Karpas-422 (cell line): Measurements from ENCODE around the gene THOC2. TPM values are rescaled to one million over a fixed set of nuclear protein-coding genes. Genes with fewer than 3 reads are reported as not detected.
"Not testable (repeated sequence)": the region's sequence is repeated elsewhere in the genome, so short reads cannot be mapped to it uniquely, and the experiment has no call there.

Source experiments
- DNase-seq: peaks from one replicate; pipeline ENCODE4 v3.0.0-alpha.2; 2015
- H2AFZ ChIP-seq: fragments of 200-600 bp; sonication (generic); 2 replicates; pipeline ENCODE4 v1.6.1; 2014; ENCODE audit warnings: antibody characterized with exemption, low read length, mixed read lengths
- H3K27ac ChIP-seq: fragments of 200-600 bp; sonication (generic); 2 replicates; pipeline ENCODE4 v1.5.1; 2014; ENCODE audit warnings: mild to moderate bottlenecking, low read length, moderate library complexity
- H3K27me3 ChIP-seq: fragments of 200-600 bp; sonication (generic); 2 replicates; pipeline ENCODE4 v1.6.1; 2014; ENCODE audit warnings: low read length, mixed read lengths
- H3K36me3 ChIP-seq: fragments of 200-600 bp; sonication (generic); 2 replicates; pipeline ENCODE4 v1.6.1; 2014; ENCODE audit warnings: low read length, mixed read lengths; ENCODE audit not compliant: insufficient read depth
- H3K4me1 ChIP-seq: fragments of 200-600 bp; sonication (generic); 2 replicates; pipeline ENCODE4 v1.6.1; 2014; ENCODE audit warnings: mild to moderate bottlenecking, low read length, mixed read lengths
- H3K4me2 ChIP-seq: fragments of 200-600 bp; sonication (generic); 2 replicates; pipeline ENCODE4 v1.6.1; 2014; ENCODE audit warnings: low read length, low read depth, mild to moderate bottlenecking; ENCODE audit not compliant: poor library complexity, severe bottlenecking
- H3K4me3 ChIP-seq: fragments of 200-600 bp; sonication (generic); 2 replicates; pipeline ENCODE4 v1.5.1; 2014; ENCODE audit warnings: mild to moderate bottlenecking, antibody characterized with exemption, low read length, mixed read lengths
- H3K79me2 ChIP-seq: fragments of 200-600 bp; sonication (generic); 2 replicates; pipeline ENCODE4 v1.6.1; 2014; ENCODE audit warnings: mild to moderate bottlenecking, low read length, mixed read lengths
- H3K9ac ChIP-seq: fragments of 200-600 bp; sonication (generic); 2 replicates; pipeline ENCODE4 v1.6.0; 2014; ENCODE audit warnings: low read length
- H3K9me2 ChIP-seq: fragments of 200-600 bp; sonication (generic), shearing (Covaris generic); replicated peaks from 2 replicates; pipeline ENCODE4 v1.6.0; 2014; ENCODE audit warnings: mild to moderate bottlenecking, low read length, moderate library complexity; ENCODE audit not compliant: insufficient read depth
- H3K9me3 ChIP-seq: fragments of 300-700, 200-600 bp; sonication (generic); 2 replicates; pipeline ENCODE4 v1.6.1; 2014; ENCODE audit warnings: low read length, mixed read lengths
- H4K20me1 ChIP-seq: fragments of 200-600 bp; sonication (generic); 2 replicates; pipeline ENCODE4 v1.6.1; 2014; ENCODE audit warnings: mild to moderate bottlenecking, antibody characterized with exemption, low read length, low read depth; ENCODE audit not compliant: insufficient read depth
- total RNA-seq: library from RNA; depleted of rRNA; stranded (reverse); fragments of >200 nt; shearing (Covaris generic); gene quantifications from 2 replicates; pipeline ENCODE4 v1.2.3, GENCODE V29; 2014; ENCODE audit warnings: low replicate concordance

The THOC2 gene
- total RNA-seq, 1 experiment from 2014 or later = 136 TPM

- H3K9ac ChIP-seq = no peak overlapping the region
- H3K36me3 ChIP-seq = no peaks in the 10 kb centered on the region
- no peaks in the 10 kb centered on the region for H4K20me1 ChIP-seq
- no peaks in the 10 kb centered on the region for H3K79me2 ChIP-seq
- H3K27me3 ChIP-seq = no peaks in the 10 kb centered on the region
- H2AFZ ChIP-seq = no peak overlapping the region
- no peak overlapping the region for H3K4me3 ChIP-seq
- H3K4me2 ChIP-seq = no peak overlapping the region
- DNase-seq = no peak
- H3K4me1 ChIP-seq = peaks cover 13% of the 10 kb centered on the region
- no peaks in the 10 kb centered on the region for H3K9me3 ChIP-seq
- H3K27ac ChIP-seq = no peak overlapping the region
- H3K9me2 ChIP-seq = no peaks in the 10 kb centered on the region
These were observed 152.1 kb downstream of the THOC2 start for GRCh38 chrX:123580792-123581191.

GRCh38 chrX:123574027-123574426 lies 158.8 kb downstream of the THOC2 start:
- H2AFZ ChIP-seq, H3K36me3 ChIP-seq, H3K9me2 ChIP-seq, H3K27me3 ChIP-seq, H3K4me1 ChIP-seq, H3K4me3 ChIP-seq, H3K9me3 ChIP-seq, H4K20me1 ChIP-seq, H3K79me2 ChIP-seq, H3K4me2 ChIP-seq, H3K27ac ChIP-seq, H3K9ac ChIP-seq, DNase-seq: not testable (repeated sequence)

- Histone ChIP-seq H3K4me1 (no peaks in the 10 kb centered on the region), H3K4me3 (no peak overlapping the region)
- DNase-seq = no peak
These were observed 162.8 kb downstream of the THOC2 start for GRCh38 chrX:123570011-123570590.

GRCh38 chrX:123563167-123563566 lies 169.7 kb downstream of the THOC2 start:
- Histone ChIP-seq H3K4me1 (no peaks in the 10 kb centered on the region), H3K79me2 (no peaks in the 10 kb centered on the region), H3K9me3 (no peaks in the 10 kb centered on the region), H3K27me3 (no peaks in the 10 kb centered on the region), H3K9me2 (no peaks in the 10 kb centered on the region), H3K9ac (no peak overlapping the region), H2AFZ (no peak overlapping the region), H3K4me3 (no peak overlapping the region), H3K27ac (no peak overlapping the region), H4K20me1 (no peaks in the 10 kb centered on the region), H3K4me2 (no peak overlapping the region), H3K36me3 (no peaks in the 10 kb centered on the region)
- no peak for DNase-seq

More at GRCh38 chrX:123570011-123570590, 162.8 kb downstream of the THOC2 start:
- no peaks in the 10 kb centered on the region for H3K9me2 ChIP-seq
- H3K79me2 ChIP-seq = no peaks in the 10 kb centered on the region
- no peak overlapping the region for H3K9ac ChIP-seq
- no peak overlapping the region for H3K27ac ChIP-seq
- H3K27me3 ChIP-seq = no peaks in the 10 kb centered on the region
- H4K20me1 ChIP-seq = no peaks in the 10 kb centered on the region
- no peak overlapping the region for H2AFZ ChIP-seq
- H3K9me3 ChIP-seq = no peaks in the 10 kb centered on the region
- H3K4me2 ChIP-seq = no peak overlapping the region
- H3K36me3 ChIP-seq = no peaks in the 10 kb centered on the region

- H2AFZ ChIP-seq = no peak overlapping the region
- H3K4me2 ChIP-seq = no peak overlapping the region
- no peak overlapping the region for H3K9ac ChIP-seq
- no peaks in the 10 kb centered on the region for H3K9me2 ChIP-seq
- H3K27me3 ChIP-seq = no peaks in the 10 kb centered on the region
- DNase-seq = no peak
- no peak overlapping the region for H3K27ac ChIP-seq
- H3K79me2 ChIP-seq = no peaks in the 10 kb centered on the region
- no peaks in the 10 kb centered on the region for H3K36me3 ChIP-seq
- H3K9me3 ChIP-seq = no peaks in the 10 kb centered on the region
- H3K4me1 ChIP-seq = no peaks in the 10 kb centered on the region
- H3K4me3 ChIP-seq = no peak overlapping the region
- no peaks in the 10 kb centered on the region for H4K20me1 ChIP-seq
These were observed 170.3 kb downstream of the THOC2 start for GRCh38 chrX:123562342-123563146.

GRCh38 chrX:123561439-123562215 lies 171.2 kb downstream of the THOC2 start:
- Histone ChIP-seq H3K4me2 (no peak overlapping the region), H3K27me3 (no peaks in the 10 kb centered on the region), H3K4me3 (no peak overlapping the region), H3K4me1 (no peaks in the 10 kb centered on the region), H2AFZ (no peak overlapping the region), H3K9me2 (no peaks in the 10 kb centered on the region), H4K20me1 (no peaks in the 10 kb centered on the region), H3K9ac (no peak overlapping the region), H3K36me3 (no peaks in the 10 kb centered on the region), H3K27ac (no peak overlapping the region), H3K9me3 (no peaks in the 10 kb centered on the region), H3K79me2 (no peaks in the 10 kb centered on the region)
- no peak for DNase-seq

- Histone ChIP-seq H3K27me3 (no peaks in the 10 kb centered on the region), H3K27ac (no peak overlapping the region), H3K4me1 (no peaks in the 10 kb centered on the region), H3K4me3 (no peak overlapping the region), H2AFZ (no peak overlapping the region), H3K9me3 (no peaks in the 10 kb centered on the region), H3K36me3 (no peaks in the 10 kb centered on the region), H3K9ac (no peak overlapping the region), H4K20me1 (no peaks in the 10 kb centered on the region), H3K4me2 (no peak overlapping the region), H3K79me2 (no peaks in the 10 kb centered on the region), H3K9me2 (no peaks in the 10 kb centered on the region)
- DNase-seq = no peak
These were observed 182.0 kb downstream of the THOC2 start for GRCh38 chrX:123550829-123551228.
